ENCODE results near the gene FSD2.

- TF ChIP-seq, protein P1, sequence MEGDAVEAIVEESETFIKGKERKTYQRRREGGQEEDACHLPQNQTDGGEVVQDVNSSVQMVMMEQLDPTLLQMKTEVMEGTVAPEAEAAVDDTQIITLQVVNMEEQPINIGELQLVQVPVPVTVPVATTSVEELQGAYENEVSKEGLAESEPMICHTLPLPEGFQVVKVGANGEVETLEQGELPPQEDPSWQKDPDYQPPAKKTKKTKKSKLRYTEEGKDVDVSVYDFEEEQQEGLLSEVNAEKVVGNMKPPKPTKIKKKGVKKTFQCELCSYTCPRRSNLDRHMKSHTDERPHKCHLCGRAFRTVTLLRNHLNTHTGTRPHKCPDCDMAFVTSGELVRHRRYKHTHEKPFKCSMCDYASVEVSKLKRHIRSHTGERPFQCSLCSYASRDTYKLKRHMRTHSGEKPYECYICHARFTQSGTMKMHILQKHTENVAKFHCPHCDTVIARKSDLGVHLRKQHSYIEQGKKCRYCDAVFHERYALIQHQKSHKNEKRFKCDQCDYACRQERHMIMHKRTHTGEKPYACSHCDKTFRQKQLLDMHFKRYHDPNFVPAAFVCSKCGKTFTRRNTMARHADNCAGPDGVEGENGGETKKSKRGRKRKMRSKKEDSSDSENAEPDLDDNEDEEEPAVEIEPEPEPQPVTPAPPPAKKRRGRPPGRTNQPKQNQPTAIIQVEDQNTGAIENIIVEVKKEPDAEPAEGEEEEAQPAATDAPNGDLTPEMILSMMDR (IDR thresholded peaks at IDR 0.05): no peak
- TF ChIP-seq POLR2A (IDR thresholded peaks at IDR 0.05) (no peak), POLR2AphosphoS5 (IDR thresholded peaks at IDR 0.05) (no peak)
Measured at GRCh38 chr15:82851306-82851850, 45.5 kb upstream of the FSD2 start.

Measured in upper lobe of left lung (tissue), 4 donors.